A549 treated with ZK216348 at 1 μM for 4 hours (cell line): ENCODE results near the gene GSG1L2. TPM values are rescaled to one million over a fixed set of nuclear protein-coding genes. Genes with fewer than 3 reads are reported as not detected.

Experiments used
- total RNA-seq: library from RNA; stranded (reverse); fragments of 200-300 nt; extraction: Qiagen RNA extraction; gene quantifications from 5 replicates; pipeline ENCODE4 v1.2.3, GENCODE V29; 2022; ENCODE audit warnings: low read depth

The GSG1L2 gene
- not detected in 5 replicates for total RNA-seq

GRCh38 chr17:9821921-9822320 is at the start of gene GSG1L2:
Gene GSG1L2 (minus strand): TSS chr17:9822079. CDS start chr17:9822071, 8 bp downstream.

GRCh38 chr17:9825641-9826150 is 3.8 kb upstream of the GSG1L2 start, which contains the start of gene GLP2R:
Gene GLP2R (plus strand): TSS chr17:9825924. CDS start chr17:9826064, 140 bp downstream.

GRCh38 chr17:9790889-9791876 is 30.7 kb downstream of the GSG1L2 start, which contains the start of gene DHRS7C:
Gene DHRS7C (minus strand): TSS chr17:9791592. CDS start chr17:9791284, 308 bp downstream.

Other genes starting within 250 kb of the GSG1L2 start
- 59.4 to 118 TPM (median 60.9 TPM) in 5 replicates for gene STX8, start 246.3 kb downstream of the GSG1L2 start, total RNA-seq
- not detected in 5 replicates for gene CFAP52, start 245.4 kb downstream of the GSG1L2 start, total RNA-seq
- 3.7 to 5.0 TPM (median 4.0 TPM) in 5 replicates for gene USP43, start 176.6 kb downstream of the GSG1L2 start, total RNA-seq
- not detected in 5 replicates for gene DHRS7C, start 30.5 kb downstream of the GSG1L2 start, total RNA-seq
- gene GLP2R, start 3.8 kb upstream of the GSG1L2 start, total RNA-seq = 6.4 to 16.6 TPM (median 10.3 TPM) in 5 replicates
- gene RCVRN, start 83.2 kb upstream of the GSG1L2 start, total RNA-seq = not detected in 5 replicates